NT2/D1 (cell line): ENCODE measurements around the gene LRP8.

ENCODE experiments used
- SUZ12 ChIP-seq: IDR thresholded peaks from 2 replicates; pipeline ENCODE4 v1.6.1; 2011; ENCODE audit not compliant: insufficient read length, insufficient read depth; ENCODE audit errors: extremely low read depth
- YY1 ChIP-seq: IDR thresholded peaks from 2 replicates; pipeline ENCODE4 v1.6.1; 2011; ENCODE audit not compliant: insufficient read length, insufficient read depth
- ZNF274 ChIP-seq: IDR thresholded peaks from 2 replicates; pipeline ENCODE4 v1.6.1; 2011; ENCODE audit warnings: mild to moderate bottlenecking, low read depth, low read length

DNA sequence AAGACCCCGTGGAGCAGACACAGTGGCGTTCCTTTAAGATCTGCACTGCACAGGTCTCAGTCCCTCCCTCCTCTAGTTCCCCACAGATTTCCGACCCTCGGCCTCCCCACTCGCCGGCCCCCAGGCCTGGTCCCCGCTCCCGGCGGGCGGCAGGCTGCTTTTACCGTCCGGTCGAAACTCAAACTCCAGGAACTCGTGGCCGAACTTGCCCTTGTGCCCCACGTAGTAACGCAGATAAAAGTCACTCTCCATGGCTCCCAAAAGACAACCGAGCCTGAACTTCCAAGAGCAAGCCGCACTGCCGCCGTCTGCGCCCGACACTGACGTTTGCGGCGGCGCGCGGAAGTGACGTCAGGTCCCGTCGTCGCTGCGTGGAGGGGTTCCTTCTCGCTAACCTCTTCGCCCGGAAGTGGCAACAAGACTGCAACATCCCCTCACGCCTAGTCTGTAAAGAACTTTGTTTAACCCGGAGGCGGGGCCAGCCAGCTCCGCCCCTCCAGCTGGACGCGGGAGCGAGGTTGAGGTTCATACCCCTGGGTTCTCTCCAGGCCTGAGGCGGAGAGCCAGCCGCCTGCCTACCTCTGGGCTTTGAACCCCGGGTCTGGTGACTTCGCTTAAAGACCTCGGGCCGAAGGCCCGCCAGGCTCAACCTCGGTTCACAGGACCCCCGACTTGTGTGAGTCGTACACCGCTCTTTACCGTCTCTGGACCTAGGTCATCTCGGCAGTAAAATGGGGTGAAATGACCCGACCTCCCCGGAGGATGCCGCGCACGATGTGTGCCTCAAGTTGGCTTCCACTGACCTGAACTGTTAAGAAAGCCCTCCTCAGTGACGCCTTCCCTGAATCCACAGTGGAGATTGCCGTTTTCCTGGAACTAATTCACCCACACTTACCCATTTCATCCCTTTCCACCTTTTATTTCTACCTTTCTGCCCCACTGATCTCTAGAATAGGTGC lies 89.4 kb downstream of the LRP8 start, which contains the start of gene MAGOH:
- no peak for TF ChIP-seq YY1
- no peak for TF ChIP-seq ZNF274
- no peak for TF ChIP-seq SUZ12
